ENCODE data around the gene ITGA3.
A peak's percentile ranks its signal among the peaks of the same experiment; 100 is the strongest.

ITGA3 gene

GRCh38 chr17:50132104-50132794, 76.3 kb downstream of the ITGA3 start:
- DNase-seq: peak; percentile 3

- peak; percentile 7 for DNase-seq
These were observed 77.3 kb downstream of the ITGA3 start for GRCh38 chr17:50133028-50133768.

GRCh38 chr17:50133769-50134099, 77.8 kb downstream of the ITGA3 start:
- no peak for DNase-seq

- no peak for DNase-seq
These were observed 78.5 kb downstream of the ITGA3 start for GRCh38 chr17:50134206-50135110.

- no peak for DNase-seq
These were observed 79.6 kb downstream of the ITGA3 start for GRCh38 chr17:50135316-50136095.

DNA sequence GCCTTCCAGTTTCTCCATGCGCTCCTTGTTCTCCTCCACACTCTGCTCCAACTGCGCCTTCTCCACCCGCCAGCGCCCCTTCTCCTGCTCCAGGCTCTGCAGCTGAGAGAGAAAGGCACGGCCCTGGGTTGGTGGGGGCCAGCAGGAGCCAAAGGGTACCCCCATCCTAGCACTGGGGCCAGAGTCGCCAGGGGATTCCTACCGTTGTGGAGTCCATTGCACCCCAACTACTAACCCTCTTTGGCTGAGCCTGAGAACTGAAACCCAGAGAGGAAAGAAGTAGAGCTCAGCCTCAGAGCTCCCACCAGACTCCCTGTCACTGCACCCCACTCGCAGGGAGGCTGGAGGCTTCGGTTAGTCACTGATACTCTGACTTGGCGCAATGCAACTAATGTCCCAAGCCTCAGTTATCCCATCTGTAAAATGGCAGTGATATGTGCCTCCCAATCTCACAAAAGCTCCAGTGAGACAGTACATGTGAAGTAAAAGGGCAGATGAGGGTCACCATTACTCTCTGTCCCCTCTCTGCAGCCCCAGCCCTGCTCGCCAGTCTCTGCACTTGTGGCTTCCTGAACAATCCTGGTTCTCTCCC, 80.3 kb downstream of the ITGA3 start:
- DNase-seq: no peak

DNA sequence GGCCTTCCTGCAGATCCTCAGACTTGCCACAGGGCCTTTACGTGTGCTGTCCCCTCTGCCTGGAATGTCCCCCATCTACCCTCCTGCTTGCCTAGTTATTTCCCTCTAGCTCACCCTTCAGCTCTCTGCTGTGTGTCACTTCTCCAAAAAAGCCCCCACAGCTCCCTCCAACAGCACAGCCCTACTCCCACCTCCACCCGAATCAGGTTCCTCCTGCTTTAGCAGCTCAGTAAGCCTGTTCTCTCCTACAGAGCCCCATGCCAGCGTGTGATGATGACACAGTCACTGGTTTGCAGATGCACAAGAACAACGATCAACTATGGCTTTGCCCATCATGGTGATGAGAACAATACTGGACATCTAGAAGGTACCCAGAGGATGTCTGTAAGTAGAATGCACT, 81.1 kb downstream of the ITGA3 start:
- DNase-seq: no peak

GRCh38 chr17:50139185-50139783, 83.4 kb downstream of the ITGA3 start:
- DNase-seq: no peak

Measured in retina (tissue), 1 donor.